HepG2 (cell line): Measurements from ENCODE around the gene C11orf86. TPM values are rescaled to one million over a fixed set of nuclear protein-coding genes. Genes with fewer than 3 reads are reported as not detected.

Experiments
- CTCF ChIP-seq: sonication (generic); formaldehyde crosslinking; IDR thresholded peaks from 2 replicates; pipeline ENCODE4 v1.5.0; 2020; ENCODE audit warnings: mild to moderate bottlenecking, missing genetic modification reagents, moderate library complexity
- GABPA ChIP-seq, 2 experiments: IDR thresholded peaks; 2 replicates each; pipeline ENCODE4 v1.6.1; 2011 to 2016; ENCODE audit warnings: low read depth in 2 of 2, low read length in 1 of 2, missing biosample characterization in 1 of 2, missing genetic modification characterization in 1 of 2
- HBP1 ChIP-seq: IDR thresholded peaks from 2 replicates; pipeline ENCODE4 v1.6.1; 2016; ENCODE audit warnings: low read depth, control low read depth
- HMG20A ChIP-seq: IDR thresholded peaks from 2 replicates; pipeline ENCODE4 v1.6.1; 2016; ENCODE audit warnings: borderline replicate concordance
- HOXA3 ChIP-seq: sonication (generic); formaldehyde crosslinking; IDR thresholded peaks from 2 replicates; pipeline ENCODE4 v1.5.0; 2020; ENCODE audit warnings: missing genetic modification reagents
- NBN ChIP-seq: fragments of 450-650 bp; conservative IDR thresholded peaks from 2 replicates; pipeline ENCODE4 v1.6.1; 2017
- SMAD1 ChIP-seq: sonication (generic); formaldehyde crosslinking; IDR thresholded peaks from 2 replicates; pipeline ENCODE4 v1.4.0; 2020; ENCODE audit warnings: missing genetic modification reagents, low read depth, mild to moderate bottlenecking, borderline replicate concordance
- TBP ChIP-seq: sonication (generic); formaldehyde crosslinking; IDR thresholded peaks from 2 replicates; pipeline ENCODE4 v1.5.0; 2020; ENCODE audit warnings: missing genetic modification reagents
- ZBTB1 ChIP-seq: sonication (generic); formaldehyde crosslinking; IDR thresholded peaks from 2 replicates; pipeline ENCODE4 v1.4.0; 2020; ENCODE audit warnings: missing genetic modification reagents, borderline replicate concordance
- ZNF362 ChIP-seq: sonication (generic); formaldehyde crosslinking; IDR thresholded peaks from 2 replicates; pipeline ENCODE4 v1.4.0; 2020; ENCODE audit warnings: missing genetic modification reagents, mild to moderate bottlenecking, borderline replicate concordance
- ZNF616 ChIP-seq: sonication (generic); formaldehyde crosslinking; IDR thresholded peaks from 2 replicates; pipeline ENCODE4 v1.5.0; 2020; ENCODE audit warnings: low read depth, mild to moderate bottlenecking, missing genetic modification reagents
- ZNF646 ChIP-seq: sonication (generic); formaldehyde crosslinking; IDR thresholded peaks from 2 replicates; pipeline ENCODE4 v1.9.0; 2021; ENCODE audit warnings: mild to moderate bottlenecking, missing genetic modification reagents
- ZNF687 ChIP-seq: sonication (generic); formaldehyde crosslinking; IDR thresholded peaks from 2 replicates; pipeline ENCODE4 v1.5.1; 2020; ENCODE audit warnings: mild to moderate bottlenecking, missing genetic modification reagents, moderate library complexity
- ZNF776 ChIP-seq: sonication (generic); formaldehyde crosslinking; IDR thresholded peaks from 2 replicates; pipeline ENCODE4 v1.4.0; 2020; ENCODE audit warnings: mild to moderate bottlenecking, missing genetic modification reagents
- ZNF780A ChIP-seq: sonication (generic); formaldehyde crosslinking; IDR thresholded peaks from 2 replicates; pipeline ENCODE4 v1.8.0; 2022; ENCODE audit warnings: mild to moderate bottlenecking, missing genetic modification reagents, moderate library complexity
- polyA plus RNA-seq, 8 experiments: library from polyadenylated mRNA; depleted of rRNA in 3 of 8; stranded (reverse) in 7 of 8; unstranded in 1 of 8; fragments of >200 nt; fragmentation: Illumina TruSeq in 4 of 8; extraction: Trizol in 4 of 8; gene quantifications; 2 replicates each; pipeline versions ENCODE4 v1.2.1 to v1.2.3, GENCODE V29; 2011 to 2016; ENCODE audit warnings: low read depth in 4 of 8, missing spikeins in 1 of 8, mixed read lengths in 1 of 8; ENCODE audit not compliant: insufficient read depth in 1 of 8
- total RNA-seq, 5 experiments: library from RNA; depleted of rRNA; stranded (reverse); fragments of >200 nt; fragmentation: Illumina TruSeq; extraction: Trizol; gene quantifications; 2 replicates each; pipeline ENCODE4 v1.2.3, GENCODE V29; 2016; ENCODE audit warnings: low read depth in 1 of 5

C11orf86 gene
- total and polyA plus RNA-seq, 2 of the 13 experiments (the other 11 are each of a cell fraction or from before 2014, with no cell fraction given), result 0.11 to 0.18 TPM

GRCh38 chr11:66976028-66976467 lies 944 bp downstream of the C11orf86 start (continued):
- TF ChIP-seq ZNF687 (peak; percentile 75), GABPA (IDR thresholded peaks at IDR 0.05; ENCODE audit: low read depth, low read length) (no peak), GABPA (CRISPR knock-in tag; IDR thresholded peaks at IDR 0.05; ENCODE audit: low read depth) (no peak), NBN (no peak), HBP1 (CRISPR knock-in tag) (no peak), TBP (no peak), ZNF362 (CRISPR knock-in tag) (no peak), ZNF780A (CRISPR knock-in tag) (no peak), SMAD1 (CRISPR knock-in tag) (no peak), HOXA3 (no peak), ZNF646 (CRISPR knock-in tag) (no peak), ZNF776 (CRISPR knock-in tag) (no peak), HMG20A (CRISPR knock-in tag) (no peak), CTCF (CRISPR knock-in tag) (peak; percentile 94), ZNF616 (peak; percentile 45; the same call in 1 of the 2 replicates), ZBTB1 (CRISPR knock-in tag) (no peak)
